Measurements from ENCODE around the gene SLC28A1. TPM values are rescaled to one million over a fixed set of nuclear protein-coding genes. Genes with fewer than 3 reads are reported as not detected.

SLC28A1 gene
- total and polyA plus RNA-seq, 2 of the 4 experiments (the other 2 are of a cell fraction) = not detected

GRCh38 chr15:84857418-84858004 is 27.0 kb upstream of the SLC28A1 start:
- no peak overlapping the region for H4K5ac ChIP-seq (ENCODE audit: low read depth, low read length)
- H2AK9ac ChIP-seq (replicated peaks; ENCODE audit: low read depth, low read length, poor library complexity) = no peak overlapping the region
- dilution Hi-C loops (cut with HindIII; ENCODE audit: low sequenced_read_pairs, unreplicated experiment) = no loop called here
- H3K36me3 ChIP-seq (ENCODE audit: control insufficient read depth, insufficient read depth, low read length) = no peaks in the 10 kb centered on the region
- H4K91ac ChIP-seq (ENCODE audit: insufficient read depth, low read depth, low read length) = no peak overlapping the region
- H3K79me1 ChIP-seq (ENCODE audit: low read depth in 1 of 2, low read length in 2 of 2) = no peaks in the 10 kb centered on the region
- H3K27ac ChIP-seq (ENCODE audit: insufficient read depth, low read length) = no peak overlapping the region
- ATAC-seq (ENCODE audit: low read depth) (no peak), DNase-seq (no peak)
- no peak overlapping the region for H4K8ac ChIP-seq (ENCODE audit: low read depth in 2 of 2, low read length in 2 of 2)
- no peak overlapping the region for H2BK5ac ChIP-seq (ENCODE audit: low read depth, low read length, poor library complexity, severe bottlenecking)
- no peak overlapping the region for H2AFZ ChIP-seq (replicated peaks; ENCODE audit: low read length, poor library complexity)
- BruUV-seq (replicated peaks) = no TSS peak
- H3K4me2 ChIP-seq (ENCODE audit: low read depth, low read length) = no peak overlapping the region
- no peaks in the 10 kb centered on the region for H3K9me1 ChIP-seq (ENCODE audit: insufficient read depth, low read length)
- H3K4ac ChIP-seq (ENCODE audit: low read depth, low read length) = no peak overlapping the region
- intact Hi-C loops (cut with micrococcal nuclease) = no loop called here
- no peak overlapping the region for H3K9ac ChIP-seq (ENCODE audit: low read depth, low read length)
- no peak overlapping the region for H2BK15ac ChIP-seq (ENCODE audit: low read depth, low read length)
- ChIA-PET POLR2A (ENCODE audit: unreplicated experiment) (no interaction called here), CTCF (no interaction called here)
- no peak overlapping the region for H2BK20ac ChIP-seq (ENCODE audit: low read depth, low read length)
- H3K18ac ChIP-seq (ENCODE audit: low read depth, low read length) = no peak overlapping the region
- 94% methylated on average over 5 of the region's 15 CpGs; no CpG with 5 or more reads in 1 of the 2 experiments for WGBS, 2 experiments (ENCODE audit: extremely low coverage in 2 of 2, insufficient read length in 1 of 2)
- in situ Hi-C loops (cut with MboI; ENCODE audit: low sequenced_read_pairs) = no loop called here
- H3K56ac ChIP-seq (ENCODE audit: extremely low read depth, insufficient read depth, low read length) = no peak overlapping the region
- H3K9me3 ChIP-seq (ENCODE audit: control insufficient read depth, insufficient read depth, low read length) = no peaks in the 10 kb centered on the region
- peaks cover 11% of the 10 kb centered on the region for H3K27me3 ChIP-seq (ENCODE audit: control insufficient read depth, insufficient read depth, low read length)
- TF ChIP-seq NFE2L2 (IDR thresholded peaks at IDR 0.05; ENCODE audit: low read depth, low read length) = no peak
- no peak for TF ChIP-seq SMC3 (IDR thresholded peaks at IDR 0.05; ENCODE audit: low read depth, low read length)
- no peak for TF ChIP-seq RAD21 (IDR thresholded peaks at IDR 0.05; ENCODE audit: low read length)
- no peak for TF ChIP-seq CTCF (conservative IDR thresholded peaks at IDR 0.05; ENCODE audit: low read depth, low read length)
- TF ChIP-seq MAFK (IDR thresholded peaks at IDR 0.05; ENCODE audit: low read depth, low read length) = no peak
- TF ChIP-seq CHD1 (IDR thresholded peaks at IDR 0.05; ENCODE audit: low read depth, low read length) = no peak
- TF ChIP-seq MAZ (IDR thresholded peaks at IDR 0.05; ENCODE audit: borderline replicate concordance, low read depth, low read length) = no peak
- TF ChIP-seq RCOR1 (IDR thresholded peaks at IDR 0.05; ENCODE audit: insufficient replicate concordance, low read length) = no peak
- no peak for TF ChIP-seq MXI1 (IDR thresholded peaks at IDR 0.05; ENCODE audit: borderline replicate concordance, low read depth, low read length)
- no peak for TF ChIP-seq RFX5 (IDR thresholded peaks at IDR 0.05; ENCODE audit: low read depth, low read length)
- TF ChIP-seq ELK1 (IDR thresholded peaks at IDR 0.05; ENCODE audit: borderline replicate concordance, low read depth, low read length) = no peak
- TF ChIP-seq CEBPB (IDR thresholded peaks at IDR 0.05; ENCODE audit: low read depth, low read length) = no peak
- TF ChIP-seq, protein P1, sequence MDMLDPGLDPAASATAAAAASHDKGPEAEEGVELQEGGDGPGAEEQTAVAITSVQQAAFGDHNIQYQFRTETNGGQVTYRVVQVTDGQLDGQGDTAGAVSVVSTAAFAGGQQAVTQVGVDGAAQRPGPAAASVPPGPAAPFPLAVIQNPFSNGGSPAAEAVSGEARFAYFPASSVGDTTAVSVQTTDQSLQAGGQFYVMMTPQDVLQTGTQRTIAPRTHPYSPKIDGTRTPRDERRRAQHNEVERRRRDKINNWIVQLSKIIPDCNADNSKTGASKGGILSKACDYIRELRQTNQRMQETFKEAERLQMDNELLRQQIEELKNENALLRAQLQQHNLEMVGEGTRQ (IDR thresholded peaks at IDR 0.05; ENCODE audit: low read depth, low read length) = no peak
- TF ChIP-seq BHLHE40 (IDR thresholded peaks at IDR 0.05; ENCODE audit: low read depth, low read length) = no peak
- no peak for TF ChIP-seq POLR2A (IDR thresholded peaks at IDR 0.05; ENCODE audit: low read depth, low read length)
- no peak for TF ChIP-seq FOS (IDR thresholded peaks at IDR 0.05; ENCODE audit: low read depth, low read length)
- no peak overlapping the region for H2AK5ac ChIP-seq (ENCODE audit: low read depth, low read length)
- H3K4me1 ChIP-seq (ENCODE audit: control insufficient read depth, insufficient read depth, low read length) = no peaks in the 10 kb centered on the region
- no peak overlapping the region for H3K23ac ChIP-seq (ENCODE audit: low read depth, low read length)
- no peak overlapping the region for H3K14ac ChIP-seq (replicated peaks; ENCODE audit: low read depth, low read length)
- no peaks in the 10 kb centered on the region for H4K20me1 ChIP-seq (ENCODE audit: insufficient read depth, low read length)
- H2BK120ac ChIP-seq (ENCODE audit: low read depth, low read length) = no peak overlapping the region
- H3K4me3 ChIP-seq (ENCODE audit: insufficient read depth, low read depth, low read length) = no peak overlapping the region
